ENCODE data around the gene CCN6. TPM values are rescaled to one million over a fixed set of nuclear protein-coding genes. Genes with fewer than 3 reads are reported as not detected.

Gene CCN6
- total RNA-seq, 1 experiment from 2014 or later: not detected

Other genes with a start within 250 kb of the CCN6 start
- 48.7 and 69.0 TPM in 2 replicates for gene FYN, start 180.7 kb upstream of the CCN6 start, total RNA-seq (2014; rRNA removed; shearing (Covaris generic); ENCODE audit: low replicate concordance)
- 23.5 and 57.3 TPM in 2 replicates for gene TUBE1, start 33.4 kb downstream of the CCN6 start, total RNA-seq (2014; rRNA removed; shearing (Covaris generic); ENCODE audit: low replicate concordance)
- 3.0 and 13.6 TPM in 2 replicates for gene FAM229B, start 33.5 kb downstream of the CCN6 start, total RNA-seq (2014; rRNA removed; shearing (Covaris generic); ENCODE audit: low replicate concordance)
- gene LAMA4, start 200.5 kb downstream of the CCN6 start, total RNA-seq (2014; rRNA removed; shearing (Covaris generic); ENCODE audit: low replicate concordance): 13.0 and 52.1 TPM in 2 replicates